HPDE6-E6E7 (cell line): Measurements from ENCODE around the gene RBM20.
A peak's percentile ranks its signal among the peaks of the same experiment; 100 is the strongest.

Experiments used
- DNase-seq: peaks from one replicate; pipeline ENCODE4 v3.0.0; 2011; ENCODE audit warnings: missing footprints; ENCODE audit errors: extremely low spot score

RBM20 gene

DNA sequence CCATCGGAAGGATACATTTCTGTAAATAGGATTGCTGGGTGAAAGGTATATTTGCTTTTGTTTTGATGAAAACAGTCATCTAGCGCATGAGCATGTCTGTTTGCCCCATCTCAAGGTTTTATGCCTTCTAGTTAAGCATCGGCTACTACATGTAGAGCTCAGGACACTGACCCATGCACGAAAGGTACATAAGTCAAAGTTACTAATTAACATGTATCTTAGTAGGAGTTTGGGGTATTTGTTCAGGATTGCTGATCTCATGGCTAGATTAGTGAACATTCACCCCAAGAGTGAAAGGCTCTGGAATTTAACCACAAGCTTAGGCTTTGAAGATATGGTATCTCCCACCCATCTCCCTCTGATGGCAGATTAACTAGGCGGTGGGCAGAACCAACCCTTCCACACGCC, 91.5 kb downstream of the RBM20 start:
- DNase-seq: no peak

DNA sequence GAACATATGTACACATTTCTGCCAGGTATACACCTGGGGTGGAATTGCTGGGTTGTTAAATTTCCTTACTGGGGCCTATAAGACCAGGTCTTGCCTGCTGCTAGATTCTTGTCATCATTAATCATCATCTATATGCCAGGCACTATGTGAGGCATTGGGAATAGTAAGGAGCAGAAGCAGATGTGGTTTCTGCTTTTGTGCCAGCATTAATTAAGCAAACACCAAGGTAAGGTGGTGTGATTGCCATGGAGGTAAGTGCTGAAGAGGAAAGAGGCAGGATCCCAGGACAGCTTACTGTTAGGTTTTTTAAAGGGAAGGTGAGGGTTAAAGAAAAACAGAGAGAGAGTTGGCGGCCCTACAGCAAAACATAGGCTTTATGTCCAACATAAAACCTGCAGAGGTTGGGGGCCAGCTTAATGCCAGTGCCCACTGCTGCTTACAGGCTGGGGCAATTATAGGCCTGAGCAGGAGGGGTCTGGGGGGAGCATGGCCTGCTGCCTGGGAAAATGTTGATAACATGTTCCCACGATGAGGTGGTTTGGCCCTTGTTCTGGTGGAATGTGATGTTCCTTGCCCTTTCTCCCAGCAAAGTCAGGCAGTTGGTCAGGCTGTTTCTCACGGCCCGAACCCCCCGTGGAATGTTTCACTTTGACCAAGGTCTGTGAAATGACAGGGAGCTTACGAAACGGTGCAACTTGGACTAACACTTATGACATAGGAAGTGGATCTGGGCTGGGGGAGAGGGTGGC, 93.9 kb downstream of the RBM20 start:
- DNase-seq: no peak

DNA sequence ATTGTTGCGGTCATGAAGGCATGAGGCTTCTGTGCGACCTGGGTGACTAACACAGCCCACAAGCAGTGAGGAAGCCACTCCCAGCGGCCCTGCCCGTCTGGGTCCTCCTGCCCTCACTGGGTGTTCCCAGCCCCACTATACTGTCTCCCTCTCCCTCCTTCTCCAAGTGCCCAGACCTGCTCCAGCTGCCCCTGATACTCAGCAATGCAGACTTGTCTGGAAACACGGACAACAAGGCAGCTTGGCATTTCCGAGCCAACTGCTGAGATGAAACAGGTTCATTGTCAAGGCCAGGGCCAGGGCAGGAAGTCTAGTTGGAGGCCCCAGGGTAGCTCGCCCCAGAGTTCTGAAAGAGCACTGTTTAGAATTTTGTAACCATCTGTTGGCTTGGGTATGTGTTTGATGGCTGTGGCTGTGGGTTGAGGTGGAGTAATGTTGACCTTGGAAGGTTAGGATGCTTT, 95.7 kb downstream of the RBM20 start:
- DNase-seq: no peak

DNA sequence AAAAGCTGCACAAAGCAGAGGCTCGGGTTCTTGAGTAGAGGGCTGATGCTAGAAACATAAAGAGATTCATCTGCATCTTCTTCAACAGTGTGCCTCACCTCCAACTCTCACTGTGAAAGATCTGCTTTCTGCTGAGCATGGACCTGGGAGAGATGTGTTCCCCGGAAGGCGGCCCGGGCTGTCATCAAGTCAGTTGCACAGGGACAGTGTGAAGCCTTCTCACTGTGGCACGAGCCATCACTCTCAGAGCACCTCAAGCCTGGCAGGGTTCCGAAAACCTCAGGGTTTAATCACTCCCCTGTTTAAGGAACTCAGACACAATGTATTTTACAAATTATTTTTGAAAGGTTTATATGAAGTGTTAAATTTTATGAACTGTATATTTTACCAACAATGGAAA, 98.7 kb downstream of the RBM20 start:
- DNase-seq: no peak

DNA sequence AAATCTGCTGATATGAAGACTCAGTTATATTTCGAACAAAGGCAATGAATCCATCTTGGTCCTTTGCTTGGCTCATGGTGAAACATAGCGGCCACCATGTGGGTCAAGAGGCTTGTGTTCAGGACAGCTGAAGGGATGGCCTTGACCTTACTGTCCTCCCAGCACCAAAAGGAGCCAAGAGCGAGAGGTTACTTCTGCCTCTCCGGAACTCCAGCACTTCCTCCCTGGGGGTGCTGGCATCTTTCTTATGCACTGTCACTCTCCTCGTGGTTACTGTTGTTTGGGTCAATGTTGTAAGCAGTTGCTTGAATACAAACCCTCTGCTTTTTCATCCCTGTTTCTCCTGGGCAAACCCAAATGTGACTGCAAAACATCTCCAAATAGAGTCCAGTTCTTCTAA, 100.6 kb downstream of the RBM20 start:
- DNase-seq: no peak

DNA sequence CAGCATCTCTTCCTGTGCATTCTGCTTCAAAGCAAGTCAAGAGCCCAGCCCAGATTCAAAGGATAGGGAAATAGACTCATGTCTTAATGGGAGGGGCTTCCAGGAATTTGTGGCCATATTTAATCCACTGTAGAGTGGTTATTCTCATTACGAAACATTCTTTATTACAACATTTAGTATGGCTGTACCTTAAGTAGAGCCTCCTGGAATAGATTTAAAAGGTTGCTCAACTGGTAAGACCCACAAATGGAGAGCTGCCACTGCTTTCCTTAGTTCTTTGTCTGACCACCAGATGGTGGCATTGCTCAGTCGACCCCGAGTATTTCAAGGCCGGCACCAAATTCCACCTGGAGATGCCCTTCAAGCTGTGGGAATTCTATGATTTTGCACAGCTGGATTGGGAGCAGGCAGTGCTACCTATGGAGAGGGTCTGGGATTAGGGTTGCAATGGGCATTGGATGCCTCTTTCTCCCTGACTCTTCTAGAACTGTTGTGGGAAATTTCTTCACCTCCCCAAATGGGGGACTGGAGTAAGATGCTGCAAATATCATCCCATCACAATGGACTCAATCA, 102.2 kb downstream of the RBM20 start:
- peak; percentile 58 for DNase-seq

DNA sequence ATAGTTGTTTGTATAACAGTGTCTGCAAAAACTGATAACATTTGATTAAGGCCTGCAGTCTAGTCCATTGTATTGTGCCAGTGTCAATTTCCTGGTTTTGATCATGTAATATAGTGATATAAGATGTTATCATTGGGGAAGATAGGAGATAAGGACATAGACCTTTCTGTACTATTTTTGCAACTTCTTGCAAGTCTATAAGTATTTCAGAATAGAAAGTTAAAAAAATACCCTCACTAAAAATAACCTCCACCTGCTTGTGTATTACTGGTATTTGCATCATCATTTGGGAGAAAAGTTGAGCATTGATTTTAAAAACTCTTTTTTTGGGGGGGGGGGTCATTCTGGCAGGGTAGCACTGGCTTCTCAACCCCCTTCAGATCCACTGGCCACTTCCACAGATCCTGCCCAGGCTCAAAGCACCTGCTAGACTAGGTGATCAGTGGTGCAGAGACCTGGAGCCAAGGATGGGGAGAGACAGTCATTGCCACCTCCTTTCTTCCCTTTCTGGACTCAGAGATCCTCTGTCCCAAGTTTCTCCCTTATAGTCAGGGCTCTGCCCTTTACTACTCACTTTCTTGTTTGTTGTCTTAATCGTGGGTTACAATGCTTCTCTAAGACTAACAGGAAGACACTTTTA, 103.0 kb downstream of the RBM20 start:
- DNase-seq: no peak

DNA sequence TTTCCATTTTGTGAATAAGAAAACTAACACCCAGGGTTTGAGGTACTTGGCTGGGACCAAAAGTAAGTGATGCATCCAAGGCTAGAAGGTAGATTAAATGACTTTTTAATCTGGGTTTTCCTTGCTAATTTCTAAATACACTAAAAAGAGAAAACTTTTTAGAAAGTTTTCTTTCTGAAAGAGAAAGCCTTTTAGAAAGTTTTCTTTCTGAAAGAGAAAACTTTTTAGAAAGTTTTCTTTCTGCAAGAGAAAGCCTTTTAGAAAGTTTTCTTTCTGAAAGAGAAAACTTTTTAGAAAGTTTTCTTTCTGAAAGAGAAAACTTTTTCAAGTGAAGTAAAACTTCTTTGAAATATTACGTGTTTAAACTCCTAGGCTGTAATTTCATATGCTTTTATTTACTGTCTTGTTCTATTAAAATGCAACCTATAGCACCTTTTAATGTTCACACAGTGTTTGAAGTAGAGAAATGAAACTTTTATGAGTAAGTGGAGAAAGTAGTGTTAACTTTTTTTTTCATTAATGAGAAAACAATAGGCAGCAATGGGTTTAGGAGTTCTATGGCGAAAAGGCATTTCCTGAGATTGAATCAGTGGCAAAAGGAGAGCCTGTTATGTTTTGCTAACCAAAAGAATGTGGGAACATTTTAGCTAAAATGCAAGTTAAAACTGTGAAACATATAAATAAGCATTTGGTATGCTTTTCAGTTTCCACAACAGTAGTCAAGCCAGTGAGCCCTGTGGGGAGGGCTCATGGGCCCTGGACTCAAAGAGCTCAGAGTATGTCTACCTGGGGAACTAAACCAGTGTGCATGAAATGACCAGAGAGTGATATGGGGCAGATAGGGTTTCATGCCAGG, 103.7 kb downstream of the RBM20 start:
- DNase-seq: no peak

DNA sequence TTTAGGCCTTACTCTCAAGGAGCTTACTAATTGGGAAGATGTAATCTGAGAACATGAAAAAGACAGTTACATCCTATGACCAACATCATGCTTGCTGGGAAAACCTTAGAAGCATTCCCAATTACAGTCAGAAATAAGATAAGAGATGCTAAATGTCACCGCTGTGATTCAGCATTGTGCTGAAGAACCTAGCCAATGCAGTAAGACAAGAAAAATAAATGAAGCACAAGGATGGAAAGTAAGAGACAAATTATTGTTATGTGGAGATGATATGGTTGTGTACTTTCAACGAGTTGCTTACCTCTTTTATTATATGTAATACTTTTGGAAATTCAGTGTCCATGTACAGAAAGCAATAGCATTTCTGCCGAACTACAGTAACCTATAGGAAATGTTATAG, 104.8 kb downstream of the RBM20 start:
- DNase-seq: no peak

DNA sequence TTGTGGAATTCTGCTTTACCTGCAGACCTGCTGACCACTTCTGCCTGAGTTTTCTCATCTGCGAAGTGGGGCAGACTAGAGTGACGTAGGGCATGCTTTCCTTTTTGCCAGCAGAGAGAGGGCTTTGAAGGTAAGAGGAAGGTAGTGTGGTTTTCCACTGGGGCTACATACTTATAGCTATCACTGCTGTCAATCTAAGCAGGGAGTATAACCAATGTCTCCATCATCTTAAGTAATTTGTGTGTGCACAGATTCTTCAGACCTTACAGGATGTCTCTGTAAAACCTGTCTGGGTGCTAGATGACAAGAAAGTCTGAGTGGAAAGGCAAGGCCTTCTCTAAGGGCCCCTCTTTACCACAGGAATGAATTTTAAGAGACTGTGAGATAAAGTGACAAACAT, 106.8 kb downstream of the RBM20 start:
- DNase-seq: no peak

DNA sequence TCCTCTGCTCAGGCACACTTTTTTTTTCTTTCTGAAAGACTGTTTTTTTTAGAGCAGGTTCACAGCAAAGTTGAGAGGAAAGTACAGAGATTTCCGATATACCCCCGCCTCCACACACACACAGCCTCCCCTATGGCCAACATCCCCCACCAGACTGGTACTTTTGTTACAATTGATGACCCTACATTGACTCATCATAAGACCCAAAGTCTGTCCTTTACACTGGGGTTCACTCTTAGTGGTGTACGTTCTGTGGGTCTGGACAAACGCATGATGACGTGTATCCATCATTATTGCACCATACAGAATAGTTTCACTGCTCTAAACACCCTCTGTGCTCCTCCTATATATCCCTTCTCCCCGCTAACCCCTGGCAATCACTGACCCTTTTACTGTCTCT, 107.7 kb downstream of the RBM20 start:
- no peak for DNase-seq

DNA sequence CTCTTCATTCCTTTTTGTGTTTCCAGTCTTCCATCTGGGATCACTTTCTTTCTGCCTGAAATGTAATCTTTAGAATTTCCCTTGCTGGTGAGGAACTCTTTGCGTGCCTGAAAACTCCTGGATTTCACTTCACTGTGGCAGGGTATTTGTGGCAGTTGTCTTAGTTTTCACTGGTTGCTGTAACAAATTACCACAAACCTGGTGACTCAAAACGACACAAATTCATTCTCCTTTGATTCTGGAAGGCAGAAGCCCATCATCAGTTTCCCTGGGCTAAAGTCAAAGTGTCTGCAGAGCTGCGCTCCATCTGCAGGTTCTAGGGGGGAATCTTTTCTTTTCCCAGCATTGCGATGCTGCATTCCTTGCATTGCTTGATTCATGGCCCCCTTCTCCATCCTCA, 109.3 kb downstream of the RBM20 start:
- DNase-seq: no peak

DNA sequence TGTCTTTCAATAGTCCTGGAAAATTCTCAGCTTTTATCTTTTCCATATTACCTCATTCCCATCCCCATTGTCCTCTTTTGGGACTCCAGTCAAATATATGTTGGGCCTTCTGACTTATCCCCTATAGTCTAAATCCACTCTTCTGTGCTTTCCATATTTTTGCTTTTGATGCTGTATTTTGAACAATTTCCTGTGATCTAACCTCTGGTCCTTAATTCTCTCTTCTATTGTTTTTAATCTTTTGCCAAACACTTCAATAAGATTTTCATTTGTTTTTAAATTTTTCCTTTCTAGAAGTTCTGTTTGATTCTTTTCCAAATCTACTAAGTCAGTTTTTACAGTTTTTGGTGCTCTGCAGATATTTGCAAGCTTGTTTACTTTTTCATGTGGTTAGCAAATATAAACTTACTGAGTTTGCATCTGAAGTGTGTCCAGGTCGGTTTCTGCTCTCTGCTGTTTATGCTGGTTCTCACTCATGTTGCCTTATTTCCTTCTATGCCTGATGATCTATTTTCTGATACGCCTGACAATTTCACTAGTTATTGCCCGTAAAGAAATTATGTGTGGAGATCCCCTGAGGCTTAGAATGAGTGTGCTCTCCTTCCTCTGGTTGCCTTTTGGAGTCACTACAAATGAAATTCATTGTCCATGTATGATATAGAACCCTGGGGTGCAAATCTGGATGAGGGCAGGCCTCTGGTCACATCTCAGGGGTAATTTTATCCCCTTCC, 110.4 kb downstream of the RBM20 start:
- no peak for DNase-seq

DNA sequence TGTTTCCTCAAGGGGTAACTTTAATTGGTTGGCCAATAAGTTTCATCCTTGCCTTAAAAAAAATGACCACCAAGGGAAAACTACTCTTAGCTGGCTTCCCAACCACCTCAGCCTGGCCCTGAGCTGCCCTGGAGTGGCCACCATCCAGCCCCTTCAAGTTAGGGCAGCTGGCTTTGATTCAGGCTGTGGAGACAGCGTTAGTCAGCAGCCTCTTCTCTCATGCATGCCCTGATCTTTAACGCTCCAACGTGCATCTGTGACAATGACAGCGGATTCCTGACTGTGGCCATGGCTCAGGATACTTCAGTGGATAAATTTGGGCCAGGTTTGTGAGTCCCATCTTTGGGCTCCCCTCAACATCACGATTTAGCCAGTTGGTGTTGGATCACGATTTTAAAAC, 111.6 kb downstream of the RBM20 start:
- DNase-seq: no peak

DNA sequence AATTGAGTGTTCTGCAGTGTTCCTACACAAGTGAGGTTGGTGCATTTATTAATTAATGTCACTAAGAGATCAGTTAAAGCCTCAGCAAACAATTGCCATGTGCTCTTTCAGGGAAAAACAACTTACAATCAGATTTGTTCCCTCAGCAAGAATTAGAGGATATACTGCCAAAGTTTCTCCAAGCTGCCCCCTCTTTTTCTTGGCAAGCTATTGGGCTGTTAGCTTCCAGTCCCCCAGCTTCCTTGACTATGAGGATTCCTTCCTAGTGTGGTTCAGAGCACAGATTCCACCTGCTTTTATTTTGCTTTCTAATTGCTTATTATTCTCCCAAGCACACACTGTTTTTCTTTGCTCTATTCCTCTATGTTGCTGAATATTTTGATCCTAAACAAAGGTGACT, 112.7 kb downstream of the RBM20 start:
- no peak for DNase-seq

DNA sequence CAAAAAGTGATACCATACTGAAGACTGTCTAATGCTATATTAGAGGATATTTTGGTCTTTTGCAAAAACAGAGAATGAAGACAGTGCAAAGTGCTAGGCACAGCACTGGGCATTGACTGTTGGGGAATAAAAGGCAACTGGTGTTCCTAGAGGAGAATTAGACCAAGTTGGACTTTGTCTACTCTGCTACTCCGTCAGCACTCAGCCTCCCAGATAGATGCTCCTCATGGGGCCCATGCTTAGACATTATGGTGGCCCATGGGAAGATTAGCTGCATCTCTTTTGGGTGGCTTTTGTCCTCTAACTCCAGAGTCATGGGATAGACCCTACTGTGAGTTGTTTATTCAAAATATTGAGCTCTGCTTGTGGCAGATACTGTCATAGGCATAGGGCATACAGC, 113.5 kb downstream of the RBM20 start:
- DNase-seq: no peak

DNA sequence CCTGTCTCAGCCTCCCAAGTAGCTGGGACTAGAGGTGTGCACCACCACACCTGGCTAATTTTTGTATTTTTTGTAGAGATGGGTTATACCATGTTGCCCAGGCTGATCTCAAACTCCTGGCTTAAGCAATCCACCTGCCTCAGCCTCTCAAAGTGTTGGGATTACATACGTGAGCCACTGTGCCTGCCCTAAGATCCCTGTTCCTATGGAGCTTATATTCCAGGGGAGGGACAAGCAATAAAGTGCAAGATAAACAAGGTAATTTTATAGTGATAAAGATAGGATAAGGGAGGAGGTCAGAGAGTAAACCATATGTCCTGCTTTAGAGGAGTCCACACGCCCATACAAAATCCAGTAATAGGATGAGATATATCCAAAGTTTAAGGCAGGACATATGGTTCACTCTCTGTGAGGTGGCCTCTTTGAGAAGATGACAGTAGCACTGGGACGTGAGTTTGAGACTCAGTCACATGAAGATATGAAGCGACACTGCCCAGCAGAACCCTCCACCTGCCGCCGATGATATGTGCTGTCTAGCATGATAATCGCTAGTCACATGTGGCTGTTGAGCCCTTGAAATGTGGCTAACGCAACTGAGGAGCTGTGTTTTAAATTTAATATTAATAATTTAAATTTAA, 114.1 kb downstream of the RBM20 start:
- no peak for DNase-seq

DNA sequence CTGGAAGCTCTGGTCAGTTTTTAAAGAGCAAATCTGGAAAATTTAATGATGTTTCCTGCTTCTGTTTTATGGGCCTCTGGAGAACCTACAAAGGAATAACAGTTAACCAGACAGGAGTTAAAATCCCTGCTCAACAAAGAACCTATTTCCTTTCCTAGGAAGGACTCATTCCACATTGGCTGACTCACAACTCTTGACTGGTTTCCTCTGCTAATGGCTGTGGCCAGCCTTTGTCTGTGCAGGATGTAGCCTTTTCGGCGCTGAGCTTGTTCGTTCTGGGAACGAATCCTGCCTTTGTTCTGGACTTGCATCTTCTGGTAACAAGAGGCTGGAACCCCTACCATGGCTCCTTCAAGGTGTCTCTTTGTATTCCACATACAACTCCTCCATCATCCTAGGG, 114.8 kb downstream of the RBM20 start:
- DNase-seq: peak; percentile 49

DNA sequence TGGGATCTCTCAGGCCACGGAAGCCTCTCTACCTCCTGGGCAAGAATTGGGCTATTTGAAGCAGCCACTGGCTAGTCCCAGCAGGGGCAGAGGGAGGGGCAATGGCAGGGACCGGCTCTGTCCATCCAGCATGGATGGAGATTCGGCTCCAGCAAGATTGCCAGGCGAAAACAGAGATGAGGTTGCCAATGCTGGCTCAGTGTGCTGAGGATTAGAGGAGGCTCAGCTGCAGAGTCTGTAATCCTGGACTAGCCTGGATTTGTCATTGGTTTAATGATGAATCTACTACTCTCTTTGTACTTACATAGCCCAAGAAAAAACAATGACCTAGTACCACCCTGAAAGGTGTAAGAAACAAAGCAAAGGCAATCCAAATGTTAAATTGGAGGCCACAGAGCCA, 115.4 kb downstream of the RBM20 start:
- no peak for DNase-seq

DNA sequence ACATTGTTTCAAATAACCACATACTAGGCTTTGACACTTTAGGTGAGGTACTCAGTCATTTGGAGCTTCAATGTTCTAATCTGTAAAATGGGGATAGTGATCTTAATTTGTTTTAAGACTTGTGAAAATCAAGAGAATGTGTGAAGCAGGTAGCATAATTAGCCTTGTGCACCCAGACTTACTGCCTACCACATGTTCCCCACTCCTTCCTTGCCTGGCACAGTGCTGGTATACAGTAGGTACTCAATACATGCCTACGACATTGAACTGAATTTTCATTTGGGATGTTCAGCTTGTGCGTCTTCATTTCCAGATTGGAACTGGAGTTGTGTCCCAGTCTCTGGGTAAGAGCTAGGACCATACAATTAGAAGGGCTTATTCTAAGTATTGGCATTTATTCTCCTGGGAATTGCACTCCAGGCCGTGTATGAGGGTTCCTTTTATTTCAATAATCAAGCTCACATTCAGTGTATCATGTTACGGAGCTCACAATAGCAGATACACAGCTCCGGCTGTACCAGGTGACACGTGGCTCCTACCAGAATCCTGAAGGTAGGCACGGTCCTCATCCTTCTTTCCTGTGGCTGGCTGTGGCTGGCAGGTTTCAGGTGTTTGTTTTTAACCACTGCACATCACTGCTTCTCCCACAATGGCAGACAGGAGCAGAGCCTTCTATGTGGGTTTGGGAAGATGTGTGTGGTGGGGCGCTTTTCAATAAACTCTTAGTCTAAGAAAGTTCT, 118.1 kb downstream of the RBM20 start:
- no peak for DNase-seq

DNA sequence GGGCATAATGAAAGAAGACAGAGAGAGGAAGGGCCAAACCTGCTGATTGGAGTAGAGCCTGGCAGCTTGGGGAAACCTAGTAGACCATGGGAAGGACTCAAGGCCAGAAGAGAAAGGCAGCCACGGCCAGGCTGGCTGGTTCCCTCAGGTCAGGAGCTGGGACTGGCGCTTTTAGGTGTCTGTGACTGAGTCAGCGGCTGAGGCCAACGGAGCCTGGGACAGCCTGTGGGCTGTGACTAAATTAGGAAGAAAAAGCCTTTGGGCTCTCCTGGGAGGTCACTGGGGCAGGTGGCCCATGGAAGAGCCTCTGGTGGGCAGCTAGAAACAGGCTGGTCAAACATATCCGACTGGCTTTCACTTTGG, 118.7 kb downstream of the RBM20 start:
- no peak for DNase-seq
